Measurements from ENCODE around the gene HMOX2.

DNA sequence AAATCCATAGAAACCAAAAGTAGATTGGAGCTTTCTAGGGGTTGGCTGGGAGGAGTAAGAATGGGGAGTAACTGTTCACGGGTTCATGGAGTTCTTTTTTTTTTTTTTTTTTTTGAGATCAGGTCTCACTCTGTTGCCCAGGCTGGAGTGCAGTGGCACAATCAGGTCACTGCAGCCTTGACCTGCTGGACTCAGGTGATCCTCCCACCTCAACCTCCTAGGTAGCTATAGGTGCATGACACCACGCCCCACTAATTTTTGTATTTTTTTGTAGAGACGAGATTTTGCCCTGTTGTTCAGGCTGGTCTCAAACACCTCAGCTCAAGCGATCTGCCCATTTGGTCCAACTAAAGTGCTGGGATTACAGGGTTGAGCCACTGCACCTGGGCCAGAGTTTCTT lies 3.3 kb upstream of the HMOX2 start:
- TF ChIP-seq POLR2AphosphoS5 (IDR thresholded peaks at IDR 0.05; ENCODE audit: borderline replicate concordance, low read depth, low read length) (no peak), EZH2 (IDR thresholded peaks at IDR 0.05) (no peak)

Measured in SK-N-MC (cell line).